HepG2 (cell line): ENCODE data around the gene SEMA3C.

Experiments used
- CTCF ChIP-seq: sonication (generic); formaldehyde crosslinking; IDR thresholded peaks from 2 replicates; pipeline ENCODE4 v1.5.0; 2020; ENCODE audit warnings: mild to moderate bottlenecking, missing genetic modification reagents, moderate library complexity
- TARDBP ChIP-seq: sonication (generic); formaldehyde crosslinking; IDR thresholded peaks from 2 replicates; pipeline ENCODE4 v1.8.0; 2022; ENCODE audit warnings: mild to moderate bottlenecking, missing genetic modification reagents
- ZNF800 ChIP-seq: sonication (generic); formaldehyde crosslinking; IDR thresholded peaks from 2 replicates; pipeline ENCODE4 v1.4.0; 2020; ENCODE audit warnings: missing genetic modification reagents
- TF ChIP-seq, protein P1 (sequence below), 2 experiments: IDR thresholded peaks; 2 replicates each; pipeline ENCODE4 v1.6.1; 2011 to 2012; ENCODE audit warnings: low read length in 2 of 2, borderline replicate concordance in 1 of 2, low read depth in 1 of 2, mild to moderate bottlenecking in 1 of 2, moderate library complexity in 1 of 2
- TF ChIP-seq, protein P2 (sequence below), 2 experiments: sonication (generic) in 1 of 2; formaldehyde crosslinking in 1 of 2; IDR thresholded peaks; 2 replicates each; pipeline versions ENCODE4 v1.4.0 to v1.6.1; 2018 to 2020; ENCODE audit warnings: missing genetic modification reagents in 2 of 2, borderline replicate concordance in 1 of 2, low read depth in 1 of 2, mild to moderate bottlenecking in 1 of 2, missing biosample characterization in 1 of 2
- TF ChIP-seq, protein P3 (sequence below): sonication (generic); formaldehyde crosslinking; conservative IDR thresholded peaks from 2 replicates; pipeline ENCODE4 v1.8.0; 2022; ENCODE audit warnings: mild to moderate bottlenecking, moderate library complexity, missing genetic modification reagents

DNA sequence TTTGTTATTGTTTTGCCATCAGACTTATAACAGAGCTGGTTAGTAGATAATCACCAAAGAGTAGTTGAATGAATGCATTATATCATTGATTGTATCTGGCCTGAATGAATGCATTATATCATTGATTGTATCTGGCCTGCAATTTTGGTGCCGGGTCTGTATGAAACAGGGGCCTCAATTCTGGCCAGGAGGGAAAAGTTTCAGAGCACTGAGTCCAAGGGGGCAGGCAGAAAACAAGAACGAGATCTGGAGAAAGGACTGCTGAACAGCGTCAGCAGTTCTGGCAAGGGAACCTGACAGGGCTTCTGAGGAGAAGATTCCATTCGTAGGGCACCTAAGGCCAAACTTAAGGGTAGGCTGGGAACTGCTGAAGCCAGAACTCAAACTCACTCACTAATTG is 128.0 kb downstream of the SEMA3C start:
- TF ChIP-seq TARDBP (CRISPR knock-in tag), result no peak
- no peak for TF ChIP-seq CTCF (CRISPR knock-in tag)
- TF ChIP-seq, protein P1, sequence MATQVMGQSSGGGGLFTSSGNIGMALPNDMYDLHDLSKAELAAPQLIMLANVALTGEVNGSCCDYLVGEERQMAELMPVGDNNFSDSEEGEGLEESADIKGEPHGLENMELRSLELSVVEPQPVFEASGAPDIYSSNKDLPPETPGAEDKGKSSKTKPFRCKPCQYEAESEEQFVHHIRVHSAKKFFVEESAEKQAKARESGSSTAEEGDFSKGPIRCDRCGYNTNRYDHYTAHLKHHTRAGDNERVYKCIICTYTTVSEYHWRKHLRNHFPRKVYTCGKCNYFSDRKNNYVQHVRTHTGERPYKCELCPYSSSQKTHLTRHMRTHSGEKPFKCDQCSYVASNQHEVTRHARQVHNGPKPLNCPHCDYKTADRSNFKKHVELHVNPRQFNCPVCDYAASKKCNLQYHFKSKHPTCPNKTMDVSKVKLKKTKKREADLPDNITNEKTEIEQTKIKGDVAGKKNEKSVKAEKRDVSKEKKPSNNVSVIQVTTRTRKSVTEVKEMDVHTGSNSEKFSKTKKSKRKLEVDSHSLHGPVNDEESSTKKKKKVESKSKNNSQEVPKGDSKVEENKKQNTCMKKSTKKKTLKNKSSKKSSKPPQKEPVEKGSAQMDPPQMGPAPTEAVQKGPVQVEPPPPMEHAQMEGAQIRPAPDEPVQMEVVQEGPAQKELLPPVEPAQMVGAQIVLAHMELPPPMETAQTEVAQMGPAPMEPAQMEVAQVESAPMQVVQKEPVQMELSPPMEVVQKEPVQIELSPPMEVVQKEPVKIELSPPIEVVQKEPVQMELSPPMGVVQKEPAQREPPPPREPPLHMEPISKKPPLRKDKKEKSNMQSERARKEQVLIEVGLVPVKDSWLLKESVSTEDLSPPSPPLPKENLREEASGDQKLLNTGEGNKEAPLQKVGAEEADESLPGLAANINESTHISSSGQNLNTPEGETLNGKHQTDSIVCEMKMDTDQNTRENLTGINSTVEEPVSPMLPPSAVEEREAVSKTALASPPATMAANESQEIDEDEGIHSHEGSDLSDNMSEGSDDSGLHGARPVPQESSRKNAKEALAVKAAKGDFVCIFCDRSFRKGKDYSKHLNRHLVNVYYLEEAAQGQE (IDR thresholded peaks at IDR 0.05; ENCODE audit: borderline replicate concordance in 1 of 2, low read depth in 1 of 2, low read length in 2 of 2), result no peak
- TF ChIP-seq ZNF800 (CRISPR knock-in tag), result no peak
- TF ChIP-seq, protein P2, sequence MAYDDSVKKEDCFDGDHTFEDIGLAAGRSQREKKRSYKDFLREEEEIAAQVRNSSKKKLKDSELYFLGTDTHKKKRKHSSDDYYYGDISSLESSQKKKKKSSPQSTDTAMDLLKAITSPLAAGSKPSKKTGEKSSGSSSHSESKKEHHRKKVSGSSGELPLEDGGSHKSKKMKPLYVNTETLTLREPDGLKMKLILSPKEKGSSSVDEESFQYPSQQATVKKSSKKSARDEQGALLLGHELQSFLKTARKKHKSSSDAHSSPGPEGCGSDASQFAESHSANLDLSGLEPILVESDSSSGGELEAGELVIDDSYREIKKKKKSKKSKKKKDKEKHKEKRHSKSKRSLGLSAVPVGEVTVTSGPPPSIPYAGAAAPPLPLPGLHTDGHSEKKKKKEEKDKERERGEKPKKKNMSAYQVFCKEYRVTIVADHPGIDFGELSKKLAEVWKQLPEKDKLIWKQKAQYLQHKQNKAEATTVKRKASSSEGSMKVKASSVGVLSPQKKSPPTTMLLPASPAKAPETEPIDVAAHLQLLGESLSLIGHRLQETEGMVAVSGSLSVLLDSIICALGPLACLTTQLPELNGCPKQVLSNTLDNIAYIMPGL (CRISPR knock-in tag; IDR thresholded peaks at IDR 0.05; ENCODE audit: borderline replicate concordance in 1 of 2, low read depth in 1 of 2), result no peak
- TF ChIP-seq, protein P3, sequence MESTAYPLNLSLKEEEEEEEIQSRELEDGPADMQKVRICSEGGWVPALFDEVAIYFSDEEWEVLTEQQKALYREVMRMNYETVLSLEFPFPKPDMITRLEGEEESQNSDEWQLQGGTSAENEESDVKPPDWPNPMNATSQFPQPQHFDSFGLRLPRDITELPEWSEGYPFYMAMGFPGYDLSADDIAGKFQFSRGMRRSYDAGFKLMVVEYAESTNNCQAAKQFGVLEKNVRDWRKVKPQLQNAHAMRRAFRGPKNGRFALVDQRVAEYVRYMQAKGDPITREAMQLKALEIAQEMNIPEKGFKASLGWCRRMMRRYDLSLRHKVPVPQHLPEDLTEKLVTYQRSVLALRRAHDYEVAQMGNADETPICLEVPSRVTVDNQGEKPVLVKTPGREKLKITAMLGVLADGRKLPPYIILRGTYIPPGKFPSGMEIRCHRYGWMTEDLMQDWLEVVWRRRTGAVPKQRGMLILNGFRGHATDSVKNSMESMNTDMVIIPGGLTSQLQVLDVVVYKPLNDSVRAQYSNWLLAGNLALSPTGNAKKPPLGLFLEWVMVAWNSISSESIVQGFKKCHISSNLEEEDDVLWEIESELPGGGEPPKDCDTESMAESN (CRISPR knock-in tag), result no peak
